HL-60 (cell line): ENCODE results near the gene GABBR1.

Experiments
- DNase-seq, 2 experiments: peaks; one replicate each; pipeline ENCODE4 v3.0.0-alpha.2; 2010 to 2020; ENCODE audit warnings: low read depth in 1 of 2, low spot score in 1 of 2
- H3K27ac ChIP-seq: fragments of 250-450 bp; sonication (Bioruptor Pico); replicated peaks from 2 replicates; pipeline ENCODE4 v1.5.1; 2020; ENCODE audit warnings: mild to moderate bottlenecking, moderate library complexity
- H3K27me3 ChIP-seq: fragments of 250-450 bp; sonication (Bioruptor Pico); 2 replicates; pipeline ENCODE4 v1.5.1; 2021; ENCODE audit warnings: mild to moderate bottlenecking, moderate library complexity; ENCODE audit not compliant: insufficient read depth, poor library complexity, severe bottlenecking
- H3K4me3 ChIP-seq: replicated peaks from 2 replicates; pipeline ENCODE4 v1.5.1; 2011; ENCODE audit warnings: mild to moderate bottlenecking, control low read depth, low read length; ENCODE audit not compliant: insufficient read depth
- CTCF ChIP-seq: IDR thresholded peaks from one replicate; pipeline ENCODE4 v1.5.1; 2011; ENCODE audit warnings: low read length, control low read depth, inconsistent platforms; ENCODE audit not compliant: insufficient read depth
- GABPA ChIP-seq: IDR thresholded peaks from 2 replicates; pipeline ENCODE4 v1.6.1; 2012; ENCODE audit warnings: low read depth
- POLR2AphosphoS5 ChIP-seq: IDR thresholded peaks from 2 replicates; pipeline ENCODE4 v1.6.1; 2012; ENCODE audit warnings: low read depth
- REST ChIP-seq: IDR thresholded peaks from 2 replicates; pipeline ENCODE4 v1.6.1; 2012; ENCODE audit warnings: low read depth; ENCODE audit not compliant: insufficient replicate concordance
- SPI1 ChIP-seq: IDR thresholded peaks from 2 replicates; pipeline ENCODE4 v1.6.1; 2012; ENCODE audit warnings: low read depth, mild to moderate bottlenecking, borderline replicate concordance

GABBR1 gene

GRCh38 chr6:29598172-29598747, 34.7 kb downstream of the GABBR1 start:
- Histone ChIP-seq H3K27ac (no peak overlapping the region), H3K4me3 (no peak overlapping the region), H3K27me3 (peaks cover 2% of the 10 kb centered on the region)
- TF ChIP-seq CTCF = no peak
- no peak for TF ChIP-seq REST
- TF ChIP-seq GABPA = no peak
- no peak for TF ChIP-seq POLR2AphosphoS5
- no peak for DNase-seq

GRCh38 chr6:29597184-29597583, 35.8 kb downstream of the GABBR1 start:
- Histone ChIP-seq H3K27me3 (peaks cover 3% of the 10 kb centered on the region), H3K4me3 (no peak overlapping the region), H3K27ac (no peak overlapping the region)
- no peak for TF ChIP-seq POLR2AphosphoS5
- no peak for TF ChIP-seq SPI1
- no peak for TF ChIP-seq GABPA
- TF ChIP-seq CTCF = no peak
- no peak for TF ChIP-seq REST
- DNase-seq = no peak

GRCh38 chr6:29596381-29596900, 36.5 kb downstream of the GABBR1 start:
- no peak for TF ChIP-seq GABPA
- TF ChIP-seq REST = no peak
- TF ChIP-seq POLR2AphosphoS5 = no peak
- no peak for TF ChIP-seq SPI1
- TF ChIP-seq CTCF = no peak

More at GRCh38 chr6:29596381-29596900, 36.5 kb downstream of the GABBR1 start:
- Histone ChIP-seq H3K27me3 (peaks cover 8% of the 10 kb centered on the region), H3K27ac (no peak overlapping the region), H3K4me3 (no peak overlapping the region)
- no peak for DNase-seq
